ENCODE results near the gene MSX2. TPM values are rescaled to one million over a fixed set of nuclear protein-coding genes. Genes with fewer than 3 reads are reported as not detected.

MSX2 gene
- total and polyA plus RNA-seq, 2 of the 4 experiments (the other 2 are of a cell fraction) = 2.2 to 3.7 TPM

DNA sequence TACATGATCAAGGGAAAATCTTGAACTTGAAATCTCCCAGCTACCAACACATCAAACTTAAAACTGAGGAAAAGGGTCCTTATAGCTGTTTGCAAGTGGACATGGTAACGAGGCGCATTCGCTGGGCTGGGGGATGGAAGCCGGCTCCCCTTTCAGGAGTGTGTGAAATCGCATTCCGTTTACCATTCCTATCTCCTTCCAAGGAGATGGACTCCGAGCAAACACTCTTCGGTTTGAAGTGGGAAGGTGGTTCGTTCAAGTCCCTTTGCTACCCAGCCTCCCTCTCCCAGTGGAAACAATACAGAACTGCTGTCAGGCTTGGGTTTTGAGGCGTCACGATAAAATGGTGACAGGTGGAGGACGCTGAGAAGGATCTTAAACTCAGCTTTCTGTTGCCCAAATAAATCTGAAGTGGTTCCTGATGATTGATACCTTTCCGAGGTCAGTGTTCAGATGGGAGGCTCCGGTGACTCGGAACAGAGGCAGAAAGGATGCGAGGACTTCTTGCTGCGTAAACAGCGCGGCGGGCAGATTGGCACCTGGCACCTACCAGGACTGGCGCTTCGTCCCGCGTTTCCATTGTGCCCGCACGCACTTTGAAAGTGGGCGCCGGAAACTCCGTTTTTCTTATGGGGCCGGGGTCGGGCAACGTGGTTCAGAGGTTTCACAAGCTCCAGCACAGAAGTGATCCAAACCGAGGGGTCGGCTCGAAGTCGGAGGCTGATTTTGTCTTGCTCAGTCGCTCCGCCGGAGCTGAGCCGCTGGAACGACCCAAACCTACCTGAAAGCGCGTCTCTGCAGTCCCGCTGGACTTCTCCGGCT lies 7.0 kb downstream of the MSX2 start:
- H3K4me1 ChIP-seq (ENCODE audit: control insufficient read depth, insufficient read depth, low read length) = peaks cover 4% of the 10 kb centered on the region; the same call in 1 of the 2 replicates
- H3K9ac ChIP-seq (ENCODE audit: low read depth, low read length) = no peak overlapping the region
- dilution Hi-C loops (cut with HindIII; ENCODE audit: low sequenced_read_pairs, unreplicated experiment) = no loop called here
- no peak overlapping the region for H4K91ac ChIP-seq (ENCODE audit: insufficient read depth, low read depth, low read length)
- ATAC-seq (ENCODE audit: low read depth) (no peak), DNase-seq (no peak)
- TF ChIP-seq FOS (IDR thresholded peaks at IDR 0.05; ENCODE audit: low read depth, low read length) = no peak
- no peak for TF ChIP-seq SMC3 (IDR thresholded peaks at IDR 0.05; ENCODE audit: low read depth, low read length)
- no peak for TF ChIP-seq RFX5 (IDR thresholded peaks at IDR 0.05; ENCODE audit: low read depth, low read length)
- TF ChIP-seq, protein P1, sequence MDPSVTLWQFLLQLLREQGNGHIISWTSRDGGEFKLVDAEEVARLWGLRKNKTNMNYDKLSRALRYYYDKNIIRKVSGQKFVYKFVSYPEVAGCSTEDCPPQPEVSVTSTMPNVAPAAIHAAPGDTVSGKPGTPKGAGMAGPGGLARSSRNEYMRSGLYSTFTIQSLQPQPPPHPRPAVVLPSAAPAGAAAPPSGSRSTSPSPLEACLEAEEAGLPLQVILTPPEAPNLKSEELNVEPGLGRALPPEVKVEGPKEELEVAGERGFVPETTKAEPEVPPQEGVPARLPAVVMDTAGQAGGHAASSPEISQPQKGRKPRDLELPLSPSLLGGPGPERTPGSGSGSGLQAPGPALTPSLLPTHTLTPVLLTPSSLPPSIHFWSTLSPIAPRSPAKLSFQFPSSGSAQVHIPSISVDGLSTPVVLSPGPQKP (IDR thresholded peaks at IDR 0.05; ENCODE audit: borderline replicate concordance, low read depth, low read length) = no peak
- no peak for TF ChIP-seq POLR2A (IDR thresholded peaks at IDR 0.05; ENCODE audit: low read depth, low read length)
- TF ChIP-seq RCOR1 (IDR thresholded peaks at IDR 0.05; ENCODE audit: insufficient replicate concordance, low read length) = no peak
- TF ChIP-seq BHLHE40 (IDR thresholded peaks at IDR 0.05; ENCODE audit: low read depth, low read length) = no peak
- TF ChIP-seq, protein P2, sequence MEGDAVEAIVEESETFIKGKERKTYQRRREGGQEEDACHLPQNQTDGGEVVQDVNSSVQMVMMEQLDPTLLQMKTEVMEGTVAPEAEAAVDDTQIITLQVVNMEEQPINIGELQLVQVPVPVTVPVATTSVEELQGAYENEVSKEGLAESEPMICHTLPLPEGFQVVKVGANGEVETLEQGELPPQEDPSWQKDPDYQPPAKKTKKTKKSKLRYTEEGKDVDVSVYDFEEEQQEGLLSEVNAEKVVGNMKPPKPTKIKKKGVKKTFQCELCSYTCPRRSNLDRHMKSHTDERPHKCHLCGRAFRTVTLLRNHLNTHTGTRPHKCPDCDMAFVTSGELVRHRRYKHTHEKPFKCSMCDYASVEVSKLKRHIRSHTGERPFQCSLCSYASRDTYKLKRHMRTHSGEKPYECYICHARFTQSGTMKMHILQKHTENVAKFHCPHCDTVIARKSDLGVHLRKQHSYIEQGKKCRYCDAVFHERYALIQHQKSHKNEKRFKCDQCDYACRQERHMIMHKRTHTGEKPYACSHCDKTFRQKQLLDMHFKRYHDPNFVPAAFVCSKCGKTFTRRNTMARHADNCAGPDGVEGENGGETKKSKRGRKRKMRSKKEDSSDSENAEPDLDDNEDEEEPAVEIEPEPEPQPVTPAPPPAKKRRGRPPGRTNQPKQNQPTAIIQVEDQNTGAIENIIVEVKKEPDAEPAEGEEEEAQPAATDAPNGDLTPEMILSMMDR (conservative IDR thresholded peaks at IDR 0.05; ENCODE audit: low read depth, low read length) = no peak
- TF ChIP-seq MAZ (IDR thresholded peaks at IDR 0.05; ENCODE audit: borderline replicate concordance, low read depth, low read length) = no peak
- no peak for TF ChIP-seq MAFK (IDR thresholded peaks at IDR 0.05; ENCODE audit: low read depth, low read length)
- TF ChIP-seq RAD21 (IDR thresholded peaks at IDR 0.05; ENCODE audit: low read length) = no peak
- no peak for TF ChIP-seq CHD1 (IDR thresholded peaks at IDR 0.05; ENCODE audit: low read depth, low read length)
- no peak for TF ChIP-seq CEBPB (IDR thresholded peaks at IDR 0.05; ENCODE audit: low read depth, low read length)
- no peak for TF ChIP-seq MXI1 (IDR thresholded peaks at IDR 0.05; ENCODE audit: borderline replicate concordance, low read depth, low read length)
- no peak overlapping the region; the same call in 1 of the 2 replicates for H3K4me2 ChIP-seq (ENCODE audit: low read depth, low read length)
- H4K20me1 ChIP-seq (ENCODE audit: insufficient read depth, low read length) = no peaks in the 10 kb centered on the region
- H3K4ac ChIP-seq (ENCODE audit: low read depth, low read length) = no peak overlapping the region
- WGBS, 2 experiments (ENCODE audit: extremely low coverage in 2 of 2, insufficient read length in 1 of 2) = 22% methylated on average over 22 of the region's 45 CpGs; no CpG with 5 or more reads in 1 of the 2 experiments
- no peak overlapping the region for H2BK120ac ChIP-seq (ENCODE audit: low read depth, low read length)
- H2BK20ac ChIP-seq (ENCODE audit: low read depth, low read length) = no peak overlapping the region
- H3K4me3 ChIP-seq (ENCODE audit: insufficient read depth, low read depth, low read length) = no peak overlapping the region
- peaks cover 9% of the 10 kb centered on the region; the same call in 1 of the 2 replicates for H3K9me3 ChIP-seq (ENCODE audit: control insufficient read depth, insufficient read depth, low read length)
- H3K27me3 ChIP-seq (ENCODE audit: control insufficient read depth, insufficient read depth, low read length) = peaks cover 27% of the 10 kb centered on the region
- H3K56ac ChIP-seq (ENCODE audit: extremely low read depth, insufficient read depth, low read length) = no peak overlapping the region
- ChIA-PET CTCF (interaction anchor here (1.8 kb wide), 1 partner anchor 312 kb away, joined by 8 read pairs; no protein-coding TSS in a partner anchor), POLR2A (ENCODE audit: unreplicated experiment) (interaction anchor here (0.7 kb wide), 1 partner anchor 157 kb away, joined by 6 read pairs; no protein-coding TSS in a partner anchor)
- H2AK5ac ChIP-seq (ENCODE audit: low read depth, low read length) = no peak overlapping the region
- no peak overlapping the region for H2BK5ac ChIP-seq (ENCODE audit: low read depth, low read length, poor library complexity, severe bottlenecking)
- H3K14ac ChIP-seq (replicated peaks; ENCODE audit: low read depth, low read length) = no peak overlapping the region
- no peak overlapping the region for H4K8ac ChIP-seq (ENCODE audit: low read depth in 2 of 2, low read length in 2 of 2)
- H3K9me1 ChIP-seq (ENCODE audit: insufficient read depth, low read length) = no peaks in the 10 kb centered on the region
- no TSS peak for BruUV-seq (replicated peaks)
- H3K23ac ChIP-seq (ENCODE audit: low read depth, low read length) = no peak overlapping the region
- H2AFZ ChIP-seq (replicated peaks; ENCODE audit: low read length, poor library complexity) = peak overlapping the region; percentile 27
- H3K27ac ChIP-seq (ENCODE audit: insufficient read depth, low read length) = no peak overlapping the region
- intact Hi-C loops (cut with micrococcal nuclease) = no loop called here
- no peaks in the 10 kb centered on the region; a peak in 2 of 4 replicates for H3K79me1 ChIP-seq (ENCODE audit: low read depth in 1 of 2, low read length in 2 of 2)
- peak overlapping the region; percentile 24 for H2AK9ac ChIP-seq (replicated peaks; ENCODE audit: low read depth, low read length, poor library complexity)
- H3K36me3 ChIP-seq (ENCODE audit: control insufficient read depth, insufficient read depth, low read length) = peaks cover 15% of the 10 kb centered on the region; the same call in 1 of the 2 replicates
- H4K5ac ChIP-seq (ENCODE audit: low read depth, low read length) = no peak overlapping the region
- no peak overlapping the region for H2BK15ac ChIP-seq (ENCODE audit: low read depth, low read length)
- no peak overlapping the region for H3K18ac ChIP-seq (ENCODE audit: low read depth, low read length)
- in situ Hi-C loops (cut with MboI; ENCODE audit: low sequenced_read_pairs) = loop anchor here (25.0 kb wide), 1 partner anchor 319 kb away; no protein-coding TSS in a partner anchor
